Naive thymus-derived CD4-positive, alpha-beta T cell (primary cell): ENCODE measurements around the gene CRLF2. TPM values are rescaled to one million over a fixed set of nuclear protein-coding genes. Genes with fewer than 3 reads are reported as not detected.
"Not testable (repeated sequence)": the region's sequence is repeated elsewhere in the genome, so short reads cannot be mapped to it uniquely, and the experiment has no call there.

Source experiments
- ATAC-seq: fragments of 150-1000 bp; cut with Tn5 transposase; 2 replicates; pipeline ENCODE4 v1.10.0; 2021; ENCODE audit warnings: mild to moderate bottlenecking, moderate library complexity
- CTCF ChIA-PET: fragments of 350-600 bp; sonication (Branson Sonifier 250); formaldehyde crosslinking; loops from one replicate; lab custom pipeline; 2021; ENCODE audit warnings: antibody characterized with exemption; lab: Charles Lee
- POLR2A ChIA-PET: fragments of 350-600 bp; sonication (Branson Sonifier 250); formaldehyde crosslinking; loops from one replicate; lab custom pipeline; 2021; ENCODE audit warnings: antibody characterized with exemption, inconsistent platforms; lab: Charles Lee
- DNase-seq, 9 donors: peaks; one replicate each; pipeline versions ENCODE4 v3.0.0 to v3.0.0-alpha.2; 2020 to 2022; ENCODE audit warnings: mixed read lengths in 1 of 9
- H3K27ac ChIP-seq: one replicate; pipeline ENCODE4 v1.7.0; 2013; ENCODE audit warnings: mild to moderate bottlenecking, low read depth, low read length, moderate library complexity
- H3K27me3 ChIP-seq, 2 donors: one replicate each; pipeline ENCODE4 v1.7.0; 2013; ENCODE audit warnings: low read length in 2 of 2, mild to moderate bottlenecking in 2 of 2, moderate library complexity in 2 of 2; ENCODE audit not compliant: control insufficient read depth in 2 of 2, insufficient read depth in 2 of 2
- H3K36me3 ChIP-seq, 3 experiments: 1 replicate in 2 of 3; 2 replicates in 1 of 3; pipeline ENCODE4 v1.7.0; 2013; ENCODE audit warnings: low read length in 3 of 3, mild to moderate bottlenecking in 3 of 3, moderate library complexity in 1 of 3; ENCODE audit not compliant: insufficient read depth in 3 of 3, control insufficient read depth in 2 of 3
- H3K4me1 ChIP-seq, 2 donors: one replicate each; pipeline ENCODE4 v1.7.0; 2013; ENCODE audit warnings: low read length in 2 of 2, mild to moderate bottlenecking in 2 of 2, moderate library complexity in 1 of 2; ENCODE audit not compliant: control insufficient read depth in 2 of 2, insufficient read depth in 2 of 2
- H3K4me3 ChIP-seq: 2 replicates; pipeline ENCODE4 v1.7.0; 2013; ENCODE audit warnings: mild to moderate bottlenecking, low read length
- H3K9me3 ChIP-seq, 3 experiments: 1 replicate in 2 of 3; 2 replicates in 1 of 3; pipeline ENCODE4 v1.7.0; 2013; ENCODE audit warnings: low read length in 3 of 3; ENCODE audit not compliant: control insufficient read depth in 2 of 3
- H3K27ac Mint-ChIP-seq, 9 donors: one replicate each; pipeline ENCODE4 v1.8.0; 2020 to 2022; ENCODE audit warnings: mixed read lengths in 9 of 9, mild to moderate bottlenecking in 8 of 9, moderate library complexity in 5 of 9, inconsistent platforms in 2 of 9
- H3K27me3 Mint-ChIP-seq, 5 donors: one replicate each; pipeline ENCODE4 v1.8.0; 2021 to 2022; ENCODE audit warnings: mixed read lengths in 5 of 5, mild to moderate bottlenecking in 1 of 5
- H3K36me3 Mint-ChIP-seq, 5 donors: one replicate each; pipeline ENCODE4 v1.8.0; 2020 to 2022; ENCODE audit warnings: mixed read lengths in 5 of 5, mild to moderate bottlenecking in 3 of 5, inconsistent platforms in 1 of 5
- H3K4me1 Mint-ChIP-seq, 7 donors: one replicate each; pipeline ENCODE4 v1.8.0; 2020 to 2022; ENCODE audit warnings: mixed read lengths in 7 of 7, mild to moderate bottlenecking in 3 of 7, inconsistent platforms in 1 of 7
- H3K4me3 Mint-ChIP-seq, 10 donors: one replicate each; pipeline ENCODE4 v1.8.0; 2020 to 2022; ENCODE audit warnings: mild to moderate bottlenecking in 10 of 10, mixed read lengths in 10 of 10, moderate library complexity in 6 of 10, inconsistent platforms in 2 of 10
- H3K9me3 Mint-ChIP-seq, 11 donors: one replicate each; pipeline ENCODE4 v1.8.0; 2020 to 2022; ENCODE audit warnings: mixed read lengths in 11 of 11, mild to moderate bottlenecking in 4 of 11, inconsistent platforms in 1 of 11, moderate library complexity in 1 of 11
- intact Hi-C, 2 donors: fragments of 100-400 bp; cut with micrococcal nuclease; formaldehyde crosslinking; loops; one replicate each; pipeline ENCODE4 v1.15.1; 2023
- polyA plus RNA-seq, 2 donors: library from polyadenylated mRNA; unstranded; fragments of 300-500 nt; fragmentation: Illumina TruSeq; gene quantifications; one replicate each; pipeline ENCODE4 v1.2.3, GENCODE V29; 2021
- total RNA-seq, 6 experiments: library from RNA in 5 of 6; stranded (reverse) in 5 of 6; gene quantifications; 1 replicate in 5 of 6; 2 replicates in 1 of 6; pipeline ENCODE4 v1.2.3 and lab custom pipeline; 2021 to 2026

The CRLF2 gene
- total and polyA plus RNA-seq, 7 experiments from 2014 or later: 0.19 to 7.3 (median 0.69) TPM; not detected in 3

DNA sequence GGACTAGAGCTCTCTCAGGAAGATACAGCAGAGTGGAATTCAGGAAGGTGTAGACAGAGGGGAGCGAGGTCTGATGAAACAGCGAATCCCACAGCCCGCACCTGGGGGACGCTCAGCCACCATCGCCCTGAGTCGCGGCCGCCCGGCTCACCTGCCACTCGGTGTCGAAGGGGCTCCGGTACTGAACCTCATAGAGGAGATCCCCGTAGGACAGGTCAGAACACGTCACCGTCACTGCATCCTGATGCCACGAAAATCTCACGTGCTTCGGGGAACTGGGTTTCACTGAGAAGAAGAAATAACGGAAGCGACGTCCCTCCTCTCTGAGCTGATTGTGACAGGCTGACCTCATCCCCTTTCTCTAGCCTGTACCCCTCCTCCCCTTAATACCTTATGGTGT, 10.2 kb downstream of the CRLF2 start:
- Histone ChIP-seq H3K27ac (no peak overlapping the region), H3K36me3 (no peaks in the 10 kb centered on the region), H3K27me3 (no peaks in the 10 kb centered on the region), H3K4me3 (no peak overlapping the region), H3K4me1 (peaks cover 0 to 6% of the 10 kb centered on the region in 2 donors), H3K9me3 (no peaks in the 10 kb centered on the region)
- Mint-ChIP-seq H3K27ac (no peak overlapping the region), H3K36me3 (peaks cover 0 to 7% (median 0%) of the 10 kb centered on the region in 5 donors), H3K9me3 (no peaks in the 10 kb centered on the region), H3K27me3 (no peaks in the 10 kb centered on the region), H3K4me3 (no peak overlapping the region), H3K4me1 (peaks cover 6 to 17% (median 13%) of the 10 kb centered on the region in 7 donors)
- ATAC-seq (no peak), DNase-seq (no peak)
- ChIA-PET CTCF (no interaction called here), POLR2A (no interaction called here)
- intact Hi-C loops: loop anchor here in 1 of 2 donors (10.0 kb wide), 1 partner anchor 1403 kb away; no protein-coding TSS in a partner anchor

DNA sequence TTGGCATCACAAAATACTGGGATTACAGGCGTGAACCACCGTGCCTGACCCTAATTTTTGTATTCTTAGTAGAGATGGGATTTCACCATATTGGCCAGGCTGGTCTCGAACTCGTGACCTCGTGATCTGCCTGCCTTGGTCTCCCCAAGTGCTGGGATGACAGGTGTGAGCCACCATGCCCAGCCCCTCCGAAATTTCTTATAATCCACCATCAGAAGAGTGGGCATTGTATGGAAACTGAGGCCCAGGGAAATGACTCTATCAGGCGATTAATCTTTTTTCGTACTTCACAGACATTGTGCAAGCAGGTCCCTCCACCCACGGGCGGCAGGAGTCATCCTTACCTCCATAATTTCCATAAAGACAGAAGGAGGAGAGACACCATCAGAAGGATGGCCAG, 16.0 kb downstream of the CRLF2 start:
- DNase-seq: peak in 1 of 9 donors; percentile 8
- no peak overlapping the region for H3K27ac Mint-ChIP-seq

DNA sequence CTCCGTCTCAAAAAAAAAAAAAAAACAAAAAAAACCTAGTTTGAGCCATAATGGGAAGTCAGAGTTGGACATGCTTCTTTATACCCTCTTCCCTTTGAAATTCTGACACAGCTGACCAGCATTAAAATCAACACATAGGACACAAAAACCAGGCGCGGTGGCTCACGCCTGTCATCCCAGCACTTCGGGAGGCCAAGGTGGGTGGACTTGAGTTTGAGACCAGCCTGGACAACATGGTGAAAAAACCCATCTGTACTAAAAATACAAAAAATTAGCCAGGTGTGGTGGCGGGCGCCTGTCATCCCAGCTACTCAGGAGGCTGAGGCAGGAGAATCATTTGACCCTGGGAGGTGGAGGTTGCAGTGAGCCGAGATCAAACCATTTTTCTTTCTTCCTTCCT, 20.3 kb downstream of the CRLF2 start:
- H3K4me3 Mint-ChIP-seq, POLR2A ChIA-PET, H3K9me3 Mint-ChIP-seq, H3K36me3 ChIP-seq, H3K27me3 Mint-ChIP-seq, DNase-seq, CTCF ChIA-PET, intact Hi-C loops, H3K9me3 ChIP-seq, H3K27me3 ChIP-seq, ATAC-seq, H3K4me3 ChIP-seq, H3K27ac Mint-ChIP-seq, H3K4me1 ChIP-seq, H3K4me1 Mint-ChIP-seq, H3K27ac ChIP-seq: not testable (repeated sequence)
- H3K36me3 Mint-ChIP-seq: peaks cover 0 to 25% (median 0%) of the 10 kb centered on the region in 5 donors

More for the DNA sequence above, 16.0 kb downstream of the CRLF2 start:
- Mint-ChIP-seq H3K9me3 (no peaks in the 10 kb centered on the region), H3K4me3 (no peak overlapping the region), H3K36me3 (peaks cover 0 to 21% (median 0%) of the 10 kb centered on the region in 5 donors), H3K4me1 (no peaks in the 10 kb centered on the region), H3K27me3 (peaks cover 0 to 4% (median 0%) of the 10 kb centered on the region in 5 donors)
- ATAC-seq: no peak
- Histone ChIP-seq H3K4me1 (no peaks in the 10 kb centered on the region), H3K27me3 (no peaks in the 10 kb centered on the region), H3K36me3 (no peaks in the 10 kb centered on the region), H3K4me3 (no peak overlapping the region), H3K9me3 (no peaks in the 10 kb centered on the region), H3K27ac (no peak overlapping the region)
- ChIA-PET POLR2A (no interaction called here), CTCF (no interaction called here)
- intact Hi-C loops: no loop called here

DNA sequence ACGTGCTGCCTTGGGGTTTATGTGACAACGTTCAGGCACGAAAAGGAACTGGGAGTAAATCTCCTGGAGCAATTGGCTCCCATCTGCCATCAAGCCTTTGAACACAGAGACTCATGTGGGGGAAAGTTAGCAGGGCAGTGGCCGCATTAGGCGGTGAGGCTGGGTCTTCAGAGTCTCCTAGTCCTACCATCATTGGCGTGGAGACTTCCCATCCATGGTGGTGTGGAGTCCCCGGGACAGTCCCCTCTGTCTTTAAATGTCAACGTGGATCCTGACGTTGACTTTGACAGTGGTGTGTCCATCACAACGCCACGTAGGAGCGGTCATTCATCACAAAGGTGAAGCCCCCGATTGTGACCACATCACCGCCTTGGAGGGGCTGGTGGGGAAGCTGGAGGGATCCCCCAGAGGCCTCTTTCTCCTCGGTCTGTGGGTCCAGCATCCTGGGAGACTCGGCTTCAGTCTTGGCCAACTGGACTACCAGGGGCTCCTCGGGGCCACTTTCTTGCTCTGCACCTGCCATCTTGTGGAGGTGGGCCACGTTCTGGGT, 21.8 kb downstream of the CRLF2 start:
- DNase-seq (no peak), ATAC-seq (no peak)
- CTCF ChIA-PET: no interaction called here

DNA sequence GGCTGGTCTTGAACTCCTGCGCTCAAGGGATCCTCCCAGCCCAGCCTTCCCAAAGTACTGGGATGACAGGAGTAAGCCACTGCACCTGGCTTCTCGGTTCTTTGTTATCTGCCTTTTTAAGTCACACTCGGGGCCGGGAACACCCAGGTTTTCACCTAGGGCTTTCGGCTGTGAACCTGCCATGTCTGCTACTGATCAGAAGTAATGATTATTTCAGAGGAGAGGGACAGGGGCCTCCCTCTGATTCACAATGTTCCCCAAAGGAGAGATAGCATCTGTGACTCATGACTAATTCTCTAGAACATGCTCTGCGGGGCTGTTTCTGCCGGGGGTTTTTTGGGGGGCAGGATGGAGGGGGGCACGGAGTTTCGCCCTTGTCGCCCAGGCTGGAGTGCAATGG, 26.9 kb downstream of the CRLF2 start:
- CTCF ChIA-PET: no interaction called here
- no peak overlapping the region for H3K27ac ChIP-seq
- peaks cover 0 to 3% (median 0%) of the 10 kb centered on the region in 5 donors for H3K36me3 Mint-ChIP-seq
- H3K4me1 ChIP-seq: no peaks in the 10 kb centered on the region
- no peak overlapping the region for H3K27ac Mint-ChIP-seq
- POLR2A ChIA-PET: no interaction called here
- H3K27me3 ChIP-seq: no peaks in the 10 kb centered on the region
- no peaks in the 10 kb centered on the region for H3K36me3 ChIP-seq
- H3K4me1 Mint-ChIP-seq: peaks cover 0 to 2% (median 0%) of the 10 kb centered on the region in 7 donors
- DNase-seq: no peak
- no peaks in the 10 kb centered on the region for H3K9me3 ChIP-seq
- H3K4me3 ChIP-seq: no peak overlapping the region
- H3K9me3 Mint-ChIP-seq: no peaks in the 10 kb centered on the region
- intact Hi-C loops: no loop called here
- no peak for ATAC-seq
- peaks cover 0 to 7% (median 0%) of the 10 kb centered on the region in 5 donors for H3K27me3 Mint-ChIP-seq
- no peak overlapping the region for H3K4me3 Mint-ChIP-seq

More for the DNA sequence above, 21.8 kb downstream of the CRLF2 start:
- Histone ChIP-seq H3K4me1 (no peaks in the 10 kb centered on the region), H3K4me3 (no peak overlapping the region), H3K27ac (no peak overlapping the region), H3K36me3 (no peaks in the 10 kb centered on the region), H3K9me3 (no peaks in the 10 kb centered on the region), H3K27me3 (no peaks in the 10 kb centered on the region)
- intact Hi-C loops: no loop called here
- H3K9me3 Mint-ChIP-seq: peaks cover 0 to 1% (median 0%) of the 10 kb centered on the region in 11 donors
- POLR2A ChIA-PET: no interaction called here
- H3K36me3 Mint-ChIP-seq: peaks cover 0 to 23% (median 0%) of the 10 kb centered on the region in 5 donors
- H3K27me3 Mint-ChIP-seq: peaks cover 0 to 9% (median 0%) of the 10 kb centered on the region in 5 donors
- no peak overlapping the region for H3K27ac Mint-ChIP-seq
- H3K4me1 Mint-ChIP-seq: peaks cover 0 to 3% (median 0%) of the 10 kb centered on the region in 7 donors
- H3K4me3 Mint-ChIP-seq: no peak overlapping the region

DNA sequence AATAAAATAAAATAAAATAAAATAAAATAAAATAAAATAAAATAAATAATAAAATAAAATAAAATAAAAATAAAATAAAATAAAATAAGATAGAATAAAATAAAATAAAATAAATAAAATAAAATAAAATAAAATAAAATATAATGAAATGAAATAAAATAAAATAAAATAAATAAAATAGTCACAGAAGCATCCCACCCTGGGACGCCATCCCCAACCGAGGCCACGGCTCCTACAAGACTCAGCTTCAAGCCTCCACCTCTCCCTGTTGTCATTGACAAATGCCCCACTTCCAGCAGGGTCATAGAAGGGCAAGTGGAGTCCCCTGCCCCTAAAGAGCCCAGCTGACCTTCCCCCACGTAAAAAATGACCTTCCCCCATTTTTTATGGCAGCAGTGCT, 30.2 kb downstream of the CRLF2 start:
- no peaks in the 10 kb centered on the region for H3K4me1 ChIP-seq
- Mint-ChIP-seq H3K27ac (no peak overlapping the region), H3K4me1 (peaks cover 0 to 2% (median 0%) of the 10 kb centered on the region in 7 donors), H3K27me3 (peaks cover 0 to 7% (median 0%) of the 10 kb centered on the region in 5 donors), H3K9me3 (peaks cover 0 to 2% (median 0%) of the 10 kb centered on the region in 11 donors), H3K36me3 (no peaks in the 10 kb centered on the region), H3K4me3 (no peak overlapping the region)
- POLR2A ChIA-PET: no interaction called here
- no peaks in the 10 kb centered on the region for H3K36me3 ChIP-seq
- intact Hi-C loops: no loop called here
- DNase-seq: no peak
- no peak overlapping the region for H3K4me3 ChIP-seq
- H3K9me3 ChIP-seq: no peaks in the 10 kb centered on the region
- no peak overlapping the region for H3K27ac ChIP-seq
- H3K27me3 ChIP-seq: no peaks in the 10 kb centered on the region
- ATAC-seq: no peak
- CTCF ChIA-PET: no interaction called here

DNA sequence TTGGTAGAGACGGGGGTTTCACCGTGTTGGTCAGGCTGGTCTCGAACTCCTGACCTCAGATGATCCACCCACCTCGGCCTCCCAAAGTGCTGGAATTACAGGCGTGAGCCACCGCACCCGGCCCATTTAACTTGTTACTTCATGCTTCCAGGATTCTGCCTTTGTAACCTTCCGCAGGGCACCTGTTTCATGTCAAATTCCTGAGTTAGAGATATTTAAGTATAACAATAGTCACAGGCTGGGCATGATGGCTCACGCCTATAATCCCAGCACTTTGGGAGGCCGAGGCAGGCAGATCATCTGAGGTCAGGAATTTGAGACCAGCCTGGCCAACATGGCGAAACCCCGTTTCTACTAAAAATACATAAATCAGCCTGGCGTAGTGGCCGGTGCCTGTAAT, 30.8 kb downstream of the CRLF2 start:
- intact Hi-C loops, H3K27ac Mint-ChIP-seq, ATAC-seq, CTCF ChIA-PET, H3K27me3 ChIP-seq, H3K4me1 ChIP-seq, POLR2A ChIA-PET, H3K36me3 Mint-ChIP-seq, H3K4me1 Mint-ChIP-seq, H3K9me3 ChIP-seq, H3K36me3 ChIP-seq, H3K9me3 Mint-ChIP-seq, H3K27ac ChIP-seq, DNase-seq, H3K27me3 Mint-ChIP-seq, H3K4me3 ChIP-seq: not testable (repeated sequence)
- H3K4me3 Mint-ChIP-seq: peak overlapping the region in 1 of 10 donors; percentile 20
